ENCODE results near the gene IQSEC1. TPM values are rescaled to one million over a fixed set of nuclear protein-coding genes. Genes with fewer than 3 reads are reported as not detected.

The IQSEC1 gene
- total and polyA plus RNA-seq, 10 of the 15 experiments (the other 5 are each of a cell fraction or from before 2014, with no cell fraction given): 0.92 to 55.2 (median 8.5) TPM

DNA sequence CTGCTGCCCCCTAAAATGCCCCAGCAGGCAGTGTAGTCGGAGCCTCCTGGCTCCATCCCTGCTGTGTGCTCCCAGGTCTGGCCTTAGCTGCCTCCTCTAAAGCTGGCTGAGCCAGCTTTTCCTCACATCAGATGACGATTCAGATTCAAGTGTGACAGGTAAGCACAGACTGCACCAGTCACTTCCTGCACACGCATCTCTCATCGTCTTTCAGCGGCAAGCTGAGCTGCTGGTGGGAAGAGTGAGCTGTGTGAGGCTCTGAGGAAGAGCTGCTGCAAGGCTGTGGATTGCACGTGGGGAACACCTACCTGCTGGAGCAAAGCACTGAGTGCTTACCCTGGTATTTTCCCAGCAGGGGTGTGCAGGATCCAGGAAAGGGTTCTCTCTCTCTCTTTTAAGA lies 143.4 kb downstream of the IQSEC1 start (continued):
- TF ChIP-seq RAD21 (IDR thresholded peaks at IDR 0.05; ENCODE audit: insufficient read depth, low read depth, low read length): no peak
- TF ChIP-seq, protein P1, sequence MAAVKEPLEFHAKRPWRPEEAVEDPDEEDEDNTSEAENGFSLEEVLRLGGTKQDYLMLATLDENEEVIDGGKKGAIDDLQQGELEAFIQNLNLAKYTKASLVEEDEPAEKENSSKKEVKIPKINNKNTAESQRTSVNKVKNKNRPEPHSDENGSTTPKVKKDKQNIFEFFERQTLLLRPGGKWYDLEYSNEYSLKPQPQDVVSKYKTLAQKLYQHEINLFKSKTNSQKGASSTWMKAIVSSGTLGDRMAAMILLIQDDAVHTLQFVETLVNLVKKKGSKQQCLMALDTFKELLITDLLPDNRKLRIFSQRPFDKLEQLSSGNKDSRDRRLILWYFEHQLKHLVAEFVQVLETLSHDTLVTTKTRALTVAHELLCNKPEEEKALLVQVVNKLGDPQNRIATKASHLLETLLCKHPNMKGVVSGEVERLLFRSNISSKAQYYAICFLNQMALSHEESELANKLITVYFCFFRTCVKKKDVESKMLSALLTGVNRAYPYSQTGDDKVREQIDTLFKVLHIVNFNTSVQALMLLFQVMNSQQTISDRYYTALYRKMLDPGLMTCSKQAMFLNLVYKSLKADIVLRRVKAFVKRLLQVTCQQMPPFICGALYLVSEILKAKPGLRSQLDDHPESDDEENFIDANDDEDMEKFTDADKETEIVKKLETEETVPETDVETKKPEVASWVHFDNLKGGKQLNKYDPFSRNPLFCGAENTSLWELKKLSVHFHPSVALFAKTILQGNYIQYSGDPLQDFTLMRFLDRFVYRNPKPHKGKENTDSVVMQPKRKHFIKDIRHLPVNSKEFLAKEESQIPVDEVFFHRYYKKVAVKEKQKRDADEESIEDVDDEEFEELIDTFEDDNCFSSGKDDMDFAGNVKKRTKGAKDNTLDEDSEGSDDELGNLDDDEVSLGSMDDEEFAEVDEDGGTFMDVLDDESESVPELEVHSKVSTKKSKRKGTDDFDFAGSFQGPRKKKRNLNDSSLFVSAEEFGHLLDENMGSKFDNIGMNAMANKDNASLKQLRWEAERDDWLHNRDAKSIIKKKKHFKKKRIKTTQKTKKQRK (IDR thresholded peaks at IDR 0.05; ENCODE audit: low read depth, low read length): no peak
- no peak for TF ChIP-seq ZSCAN29 (IDR thresholded peaks at IDR 0.05)
- no peak for TF ChIP-seq ZNF622 (IDR thresholded peaks at IDR 0.05)
- no peak for TF ChIP-seq ZNF217 (IDR thresholded peaks at IDR 0.05)
- TF ChIP-seq EED (IDR thresholded peaks at IDR 0.05; ENCODE audit: low read depth): no peak

DNA sequence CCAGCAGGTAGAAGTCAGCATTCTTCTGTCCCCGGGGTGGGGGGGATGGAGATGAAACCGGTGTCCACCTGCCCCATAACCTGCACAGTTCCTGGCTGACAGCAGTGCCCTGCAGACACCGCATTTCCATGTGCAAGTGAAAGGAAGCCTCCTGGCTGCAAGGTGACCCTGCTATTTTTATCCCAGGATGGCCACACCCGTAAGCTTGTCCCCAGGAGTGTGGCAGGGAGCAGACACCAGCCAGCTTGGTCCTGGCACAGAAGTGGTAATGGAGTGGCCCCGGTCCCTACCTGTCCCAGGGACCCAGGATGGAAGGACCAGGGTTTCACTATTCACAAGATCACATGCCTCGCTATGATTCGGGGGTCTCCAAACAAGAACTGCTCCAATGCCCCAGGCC lies 146.6 kb downstream of the IQSEC1 start:
- ATAC-seq: no peak
- no peaks in the 10 kb centered on the region for H3K9me3 ChIP-seq (replicated peaks; ENCODE audit: control insufficient read depth, insufficient read depth, low read length)
- no peaks in the 10 kb centered on the region for H3K27me3 ChIP-seq (replicated peaks in 1 of 2; ENCODE audit: control insufficient read depth in 2 of 2, insufficient read depth in 2 of 2, low read length in 1 of 2)
- H4K20me1 ChIP-seq (ENCODE audit: control insufficient read depth, insufficient read depth): peaks cover 2% of the 10 kb centered on the region; the same call in 1 of the 2 replicates
- ChIA-PET SMC1A (ENCODE audit: uncharacterized antibody, unreplicated experiment) (no interaction called here), RAD21 (ENCODE audit: unreplicated experiment) (no interaction called here), CTCF (no interaction called here), POLR2A (no interaction called here)
- no peak overlapping the region for H3K9ac ChIP-seq (ENCODE audit: control insufficient read depth, insufficient read depth, low read length)
- intact Hi-C loops (cut with micrococcal nuclease; ENCODE audit: unreplicated experiment): no loop called here
- H2AFZ ChIP-seq (ENCODE audit: control insufficient read depth, low read depth, low read length): no peak overlapping the region
- no TSS peak for BruUV-seq (replicated peaks)
- no peaks in the 10 kb centered on the region for H3K4me1 ChIP-seq (ENCODE audit: control insufficient read depth, insufficient read depth, low read length)
- in situ Hi-C loops (cut with MboI): no loop called here
- no peaks in the 10 kb centered on the region for H3K79me2 ChIP-seq (ENCODE audit: control insufficient read depth, insufficient read depth, low read length)
- peaks cover 8 to 48% of the 10 kb centered on the region in 2 experiments; a peak in 3 of 4 replicates for H3K36me3 ChIP-seq (ENCODE audit: control insufficient read depth in 2 of 2, insufficient read depth in 2 of 2, low read length in 1 of 2)
- FAIRE-seq: no peak
- no peak overlapping the region for H3K27ac ChIP-seq (ENCODE audit: control insufficient read depth, insufficient read depth)
- no peak for DNase-seq (ENCODE audit: low read depth, low spot score)
- no peak overlapping the region for H3K4me2 ChIP-seq (ENCODE audit: control insufficient read depth, insufficient read depth)
- WGBS (ENCODE audit: insufficient coverage, insufficient replicate concordance, low lambda C conversion rate, missing lambda C conversion rate): 84% methylated on average over 7 of the region's 7 CpGs
- H3K4me3 ChIP-seq: no peak overlapping the region
- TF ChIP-seq, protein P2, sequence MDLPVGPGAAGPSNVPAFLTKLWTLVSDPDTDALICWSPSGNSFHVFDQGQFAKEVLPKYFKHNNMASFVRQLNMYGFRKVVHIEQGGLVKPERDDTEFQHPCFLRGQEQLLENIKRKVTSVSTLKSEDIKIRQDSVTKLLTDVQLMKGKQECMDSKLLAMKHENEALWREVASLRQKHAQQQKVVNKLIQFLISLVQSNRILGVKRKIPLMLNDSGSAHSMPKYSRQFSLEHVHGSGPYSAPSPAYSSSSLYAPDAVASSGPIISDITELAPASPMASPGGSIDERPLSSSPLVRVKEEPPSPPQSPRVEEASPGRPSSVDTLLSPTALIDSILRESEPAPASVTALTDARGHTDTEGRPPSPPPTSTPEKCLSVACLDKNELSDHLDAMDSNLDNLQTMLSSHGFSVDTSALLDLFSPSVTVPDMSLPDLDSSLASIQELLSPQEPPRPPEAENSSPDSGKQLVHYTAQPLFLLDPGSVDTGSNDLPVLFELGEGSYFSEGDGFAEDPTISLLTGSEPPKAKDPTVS (IDR thresholded peaks at IDR 0.05; ENCODE audit: low read depth, low read length): no peak
- TF ChIP-seq, protein P3, sequence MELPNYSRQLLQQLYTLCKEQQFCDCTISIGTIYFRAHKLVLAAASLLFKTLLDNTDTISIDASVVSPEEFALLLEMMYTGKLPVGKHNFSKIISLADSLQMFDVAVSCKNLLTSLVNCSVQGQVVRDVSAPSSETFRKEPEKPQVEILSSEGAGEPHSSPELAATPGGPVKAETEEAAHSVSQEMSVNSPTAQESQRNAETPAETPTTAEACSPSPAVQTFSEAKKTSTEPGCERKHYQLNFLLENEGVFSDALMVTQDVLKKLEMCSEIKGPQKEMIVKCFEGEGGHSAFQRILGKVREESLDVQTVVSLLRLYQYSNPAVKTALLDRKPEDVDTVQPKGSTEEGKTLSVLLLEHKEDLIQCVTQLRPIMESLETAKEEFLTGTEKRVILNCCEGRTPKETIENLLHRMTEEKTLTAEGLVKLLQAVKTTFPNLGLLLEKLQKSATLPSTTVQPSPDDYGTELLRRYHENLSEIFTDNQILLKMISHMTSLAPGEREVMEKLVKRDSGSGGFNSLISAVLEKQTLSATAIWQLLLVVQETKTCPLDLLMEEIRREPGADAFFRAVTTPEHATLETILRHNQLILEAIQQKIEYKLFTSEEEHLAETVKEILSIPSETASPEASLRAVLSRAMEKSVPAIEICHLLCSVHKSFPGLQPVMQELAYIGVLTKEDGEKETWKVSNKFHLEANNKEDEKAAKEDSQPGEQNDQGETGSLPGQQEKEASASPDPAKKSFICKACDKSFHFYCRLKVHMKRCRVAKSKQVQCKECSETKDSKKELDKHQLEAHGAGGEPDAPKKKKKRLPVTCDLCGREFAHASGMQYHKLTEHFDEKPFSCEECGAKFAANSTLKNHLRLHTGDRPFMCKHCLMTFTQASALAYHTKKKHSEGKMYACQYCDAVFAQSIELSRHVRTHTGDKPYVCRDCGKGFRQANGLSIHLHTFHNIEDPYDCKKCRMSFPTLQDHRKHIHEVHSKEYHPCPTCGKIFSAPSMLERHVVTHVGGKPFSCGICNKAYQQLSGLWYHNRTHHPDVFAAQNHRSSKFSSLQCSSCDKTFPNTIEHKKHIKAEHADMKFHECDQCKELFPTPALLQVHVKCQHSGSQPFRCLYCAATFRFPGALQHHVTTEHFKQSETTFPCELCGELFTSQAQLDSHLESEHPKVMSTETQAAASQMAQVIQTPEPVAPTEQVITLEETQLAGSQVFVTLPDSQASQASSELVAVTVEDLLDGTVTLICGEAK (IDR thresholded peaks at IDR 0.05; ENCODE audit: borderline replicate concordance): no peak
- TF ChIP-seq SIN3A (IDR thresholded peaks at IDR 0.05; ENCODE audit: low read depth, low read length) (no peak), SUZ12 (IDR thresholded peaks at IDR 0.05; ENCODE audit: unreplicated experiment) (no peak)
- TF ChIP-seq, protein P4, sequence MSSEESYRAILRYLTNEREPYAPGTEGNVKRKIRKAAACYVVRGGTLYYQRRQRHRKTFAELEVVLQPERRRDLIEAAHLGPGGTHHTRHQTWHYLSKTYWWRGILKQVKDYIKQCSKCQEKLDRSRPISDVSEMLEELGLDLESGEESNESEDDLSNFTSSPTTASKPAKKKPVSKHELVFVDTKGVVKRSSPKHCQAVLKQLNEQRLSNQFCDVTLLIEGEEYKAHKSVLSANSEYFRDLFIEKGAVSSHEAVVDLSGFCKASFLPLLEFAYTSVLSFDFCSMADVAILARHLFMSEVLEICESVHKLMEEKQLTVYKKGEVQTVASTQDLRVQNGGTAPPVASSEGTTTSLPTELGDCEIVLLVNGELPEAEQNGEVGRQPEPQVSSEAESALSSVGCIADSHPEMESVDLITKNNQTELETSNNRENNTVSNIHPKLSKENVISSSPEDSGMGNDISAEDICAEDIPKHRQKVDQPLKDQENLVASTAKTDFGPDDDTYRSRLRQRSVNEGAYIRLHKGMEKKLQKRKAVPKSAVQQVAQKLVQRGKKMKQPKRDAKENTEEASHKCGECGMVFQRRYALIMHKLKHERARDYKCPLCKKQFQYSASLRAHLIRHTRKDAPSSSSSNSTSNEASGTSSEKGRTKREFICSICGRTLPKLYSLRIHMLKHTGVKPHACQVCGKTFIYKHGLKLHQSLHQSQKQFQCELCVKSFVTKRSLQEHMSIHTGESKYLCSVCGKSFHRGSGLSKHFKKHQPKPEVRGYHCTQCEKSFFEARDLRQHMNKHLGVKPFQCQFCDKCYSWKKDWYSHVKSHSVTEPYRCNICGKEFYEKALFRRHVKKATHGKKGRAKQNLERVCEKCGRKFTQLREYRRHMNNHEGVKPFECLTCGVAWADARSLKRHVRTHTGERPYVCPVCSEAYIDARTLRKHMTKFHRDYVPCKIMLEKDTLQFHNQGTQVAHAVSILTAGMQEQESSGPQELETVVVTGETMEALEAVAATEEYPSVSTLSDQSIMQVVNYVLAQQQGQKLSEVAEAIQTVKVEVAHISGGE (CRISPR knock-in tag; IDR thresholded peaks at IDR 0.05): no peak

Data from GM12878 (cell line).